NCI-H1048 (cell line): ENCODE measurements around the gene SLC6A12.

Source experiments
- DNase-seq: peaks from one replicate; lab custom pipeline; 2025; lab: John Stamatoyannopoulos, UW

Gene SLC6A12

DNA sequence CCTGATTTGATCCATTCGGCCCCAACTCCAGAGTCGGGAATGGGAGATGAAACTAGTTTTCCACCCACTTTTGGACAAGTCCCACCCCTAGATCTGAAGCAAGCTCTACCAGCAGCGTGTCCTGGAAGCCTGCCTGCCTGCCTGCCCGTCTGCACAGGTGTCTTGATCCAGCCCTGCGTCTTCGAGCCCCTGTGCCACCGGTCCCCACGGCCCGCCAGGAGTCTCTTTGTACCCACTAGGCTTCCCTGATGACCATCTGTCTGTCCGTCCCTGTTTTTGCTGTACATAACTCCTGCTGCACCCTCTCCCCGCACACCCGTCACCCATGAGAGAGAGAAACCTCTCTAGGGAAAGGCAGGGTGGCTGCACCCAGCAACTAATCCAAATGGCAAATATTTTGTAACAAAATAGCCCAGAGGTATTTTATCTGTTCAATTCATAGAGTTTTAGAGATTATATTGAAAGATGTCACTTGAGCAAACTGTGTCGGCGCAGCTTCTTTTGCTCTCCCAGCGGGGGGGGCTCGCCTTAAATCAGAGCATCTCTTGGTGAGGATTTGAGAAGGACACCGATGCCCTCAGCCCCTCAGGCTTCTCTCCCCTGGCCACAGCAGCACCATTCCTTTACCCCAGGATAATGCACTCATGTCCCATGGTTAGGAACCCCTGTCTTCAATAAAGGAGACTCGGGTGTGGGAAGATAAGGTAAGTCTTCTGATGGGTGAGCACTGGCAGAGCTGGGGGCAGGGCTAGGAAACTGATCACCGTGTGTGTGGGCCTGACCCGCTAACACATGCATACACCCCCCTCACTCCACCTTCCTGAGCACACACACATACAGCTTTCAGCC lies 35.8 kb downstream of the SLC6A12 start:
- no peak for DNase-seq

DNA sequence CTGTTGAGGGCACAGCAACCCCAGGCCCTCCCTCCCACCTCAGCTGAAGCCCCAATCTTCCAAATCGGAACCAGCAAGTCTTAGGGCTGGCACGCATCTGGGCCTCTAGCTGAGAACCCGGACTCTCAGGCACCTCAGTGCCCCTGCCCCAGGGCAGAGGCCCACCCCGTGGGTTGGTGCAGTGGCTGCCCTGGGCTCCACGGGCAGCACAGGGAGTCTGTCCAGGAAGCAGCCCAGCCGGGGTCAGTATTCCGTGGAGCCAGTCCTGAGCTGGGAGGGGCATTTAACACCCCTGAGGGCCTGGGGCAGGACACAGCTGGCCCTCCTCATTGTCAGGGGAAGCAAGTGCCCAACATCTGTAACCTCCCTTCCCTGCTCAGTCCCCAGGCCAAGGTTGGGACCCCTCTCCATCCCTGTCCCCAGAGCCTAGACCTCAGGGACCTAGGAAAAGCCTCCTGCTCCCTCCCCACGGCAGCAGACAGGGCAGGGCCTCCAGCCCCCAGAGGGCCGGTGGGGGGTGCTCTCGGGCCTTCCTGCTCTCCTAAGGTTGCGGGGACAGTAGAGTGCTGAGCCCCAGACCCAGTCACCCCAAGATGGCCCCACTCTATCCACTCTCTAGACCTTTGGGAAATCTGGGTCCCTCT lies 36.5 kb downstream of the SLC6A12 start:
- DNase-seq: no peak

DNA sequence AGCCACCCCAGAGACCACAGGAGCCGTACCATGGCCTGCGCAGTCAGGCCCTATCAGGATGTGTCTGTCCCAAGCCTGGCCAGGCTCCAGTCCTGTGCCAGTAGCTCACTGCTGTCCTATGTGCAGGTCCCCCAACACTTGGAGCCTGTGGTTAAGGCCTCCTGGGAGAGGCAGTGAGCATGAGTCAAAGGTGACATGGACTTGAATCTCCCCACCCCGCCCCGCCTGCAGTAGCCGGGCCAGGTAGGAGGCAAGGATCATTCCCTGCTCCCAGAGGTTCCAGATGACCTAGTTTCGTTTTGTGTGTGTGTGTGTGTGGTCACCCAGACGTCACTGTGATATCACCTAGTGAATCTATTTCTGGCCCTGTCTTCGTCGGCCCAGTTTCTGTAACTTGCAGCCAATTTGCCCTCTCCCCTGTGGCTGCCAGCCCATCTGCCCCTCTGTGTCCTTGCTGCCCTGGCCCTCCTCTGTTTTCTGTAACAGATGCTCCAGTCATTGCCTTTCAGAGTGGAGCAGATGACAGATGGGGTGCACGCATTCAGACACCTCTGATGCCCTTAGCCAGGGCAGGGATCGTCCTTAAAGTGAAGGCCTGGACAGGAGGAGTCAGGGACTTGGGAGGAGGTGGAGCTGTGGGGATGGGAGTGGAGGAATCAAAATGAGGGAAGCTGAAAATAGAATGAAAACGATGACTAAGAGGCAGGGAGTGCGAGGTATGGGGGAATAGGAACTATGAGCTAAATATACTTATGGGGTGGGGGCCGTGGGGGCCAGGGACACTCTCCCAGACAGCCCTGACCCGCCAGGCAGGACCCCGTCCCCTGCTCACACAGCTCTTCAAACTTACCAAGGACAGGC lies 37.4 kb downstream of the SLC6A12 start:
- no peak for DNase-seq

DNA sequence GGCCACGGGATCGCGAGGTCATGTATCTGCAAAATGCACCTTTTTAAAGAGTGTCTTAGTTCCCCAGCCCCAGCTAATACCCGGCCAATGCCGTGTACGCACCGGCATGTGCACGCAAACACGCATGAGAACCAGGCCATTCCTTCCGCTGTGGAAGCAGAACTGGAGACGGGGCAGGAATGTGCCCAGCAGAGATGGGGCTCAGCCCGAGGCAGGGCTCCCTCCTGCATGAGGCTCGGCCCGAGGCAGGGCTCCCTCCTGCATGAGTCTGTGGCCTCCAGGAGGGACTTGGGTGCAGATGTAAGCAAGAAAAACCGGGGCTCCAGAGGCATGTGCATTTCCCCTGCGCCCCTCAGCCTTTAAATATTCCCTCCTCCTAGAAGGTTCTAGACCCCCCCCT lies 38.2 kb downstream of the SLC6A12 start:
- no peak for DNase-seq

GRCh38 chr12:175250-175649 lies 38.7 kb downstream of the SLC6A12 start:
- DNase-seq: no peak

- no peak for DNase-seq
These were observed 39.4 kb downstream of the SLC6A12 start for GRCh38 chr12:174596-174995.

DNA sequence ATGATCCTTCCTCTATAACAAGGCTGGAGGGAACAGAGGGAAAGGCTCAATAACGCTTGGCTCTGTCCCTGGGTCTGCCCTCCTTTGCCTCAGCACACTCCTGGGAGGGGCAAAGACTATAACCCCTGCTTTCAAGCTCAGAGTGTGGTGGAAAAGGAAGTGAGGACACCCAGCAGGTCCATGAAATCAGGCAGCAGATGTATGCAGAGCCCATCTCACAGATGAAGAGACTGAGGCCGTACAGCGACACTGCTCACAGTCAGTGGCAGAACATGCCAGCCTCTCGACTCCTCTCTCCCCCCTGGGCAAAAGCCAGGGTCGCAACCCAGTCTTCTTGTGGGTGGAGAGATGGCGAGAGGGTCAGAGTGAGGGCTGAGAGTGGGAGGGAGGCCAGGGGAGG lies 39.8 kb downstream of the SLC6A12 start:
- DNase-seq: no peak

DNA sequence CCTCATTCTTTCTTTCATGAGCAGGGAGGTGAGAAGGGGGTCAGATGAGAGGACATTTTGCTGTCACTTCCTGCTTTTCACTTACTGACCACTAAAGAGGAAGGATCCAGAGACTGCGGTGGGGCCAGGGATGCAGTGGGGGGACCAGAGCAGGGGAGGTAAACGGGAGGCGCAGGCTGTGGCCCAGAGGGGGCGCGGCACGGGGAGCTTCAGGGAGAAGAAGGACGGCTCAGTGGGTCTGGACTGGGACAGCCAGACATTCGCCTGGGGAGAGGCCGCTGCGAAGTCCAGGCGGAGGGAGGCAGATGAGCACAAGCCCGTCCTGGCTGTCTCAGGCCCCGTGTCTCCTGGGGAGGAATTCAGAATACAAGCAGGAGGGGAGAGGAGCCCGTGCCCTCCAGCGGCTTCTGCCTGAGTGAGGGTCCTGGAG lies 41.2 kb downstream of the SLC6A12 start:
- no peak for DNase-seq

GRCh38 chr12:171743-172676 lies 41.9 kb downstream of the SLC6A12 start:
- DNase-seq: no peak

GRCh38 chr12:171276-171675 lies 42.7 kb downstream of the SLC6A12 start:
- DNase-seq: no peak

- no peak for DNase-seq
These were observed 43.4 kb downstream of the SLC6A12 start for GRCh38 chr12:170371-171225.

GRCh38 chr12:169528-170370 lies 44.2 kb downstream of the SLC6A12 start:
- no peak for DNase-seq

- no peak for DNase-seq
These were observed 45.0 kb downstream of the SLC6A12 start for GRCh38 chr12:168763-169525.

DNA sequence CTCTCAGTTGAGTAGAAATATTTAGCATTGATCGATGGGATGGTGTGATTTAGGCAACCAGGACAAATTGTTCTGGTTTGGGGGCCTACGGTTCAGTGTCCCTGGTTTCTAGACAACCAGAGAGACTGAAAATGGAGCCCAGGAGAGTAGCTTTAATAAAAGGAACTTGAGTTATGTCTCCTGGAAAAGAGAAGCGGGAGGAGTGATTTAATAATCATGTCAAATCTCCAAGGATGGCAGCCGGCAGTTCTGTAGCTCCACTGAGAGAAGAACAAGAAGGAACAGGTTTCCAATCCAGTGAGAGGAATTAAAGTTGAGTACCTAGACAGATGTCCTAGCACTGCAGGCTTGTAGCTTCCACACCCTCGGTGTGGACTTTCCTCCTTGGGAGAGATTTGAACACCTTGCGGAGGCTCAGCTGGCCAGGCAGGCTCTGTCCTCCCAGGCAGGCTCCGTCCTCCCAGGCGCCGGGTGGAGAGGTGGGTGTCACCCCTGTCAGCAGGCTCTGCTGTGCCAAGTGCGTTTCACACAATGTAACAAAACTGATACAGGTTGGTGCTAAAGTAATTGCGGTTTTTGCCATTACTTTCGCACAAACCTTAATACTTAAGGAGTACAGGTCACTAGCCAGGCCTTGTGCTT lies 45.9 kb downstream of the SLC6A12 start:
- no peak for DNase-seq

GRCh38 chr12:166425-167075 lies 47.4 kb downstream of the SLC6A12 start:
- DNase-seq: no peak

DNA sequence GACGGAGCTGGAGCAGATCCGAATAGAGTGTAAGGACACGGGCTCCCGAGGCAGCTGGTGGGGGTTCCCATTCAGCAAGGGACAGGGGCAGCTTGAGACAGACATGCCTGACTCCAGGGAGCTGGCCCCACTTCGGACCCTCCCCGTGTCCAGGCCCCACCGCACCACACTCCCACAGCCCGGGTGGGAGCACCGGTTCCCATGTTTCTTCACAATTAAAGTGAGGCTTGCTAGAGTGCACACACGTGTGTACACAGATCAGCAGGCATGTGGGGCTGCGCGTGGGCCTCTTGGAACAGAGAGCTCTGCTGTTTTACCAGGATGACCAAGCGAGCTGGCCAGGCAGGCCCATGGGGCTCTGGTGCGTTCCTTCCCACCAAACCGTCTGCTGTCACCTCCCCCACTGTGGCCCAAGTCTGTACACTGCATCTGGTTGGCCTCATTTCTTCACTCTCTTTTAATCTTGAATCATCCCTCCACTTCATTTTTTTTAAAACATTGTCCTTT lies 48.0 kb downstream of the SLC6A12 start:
- DNase-seq: no peak

DNA sequence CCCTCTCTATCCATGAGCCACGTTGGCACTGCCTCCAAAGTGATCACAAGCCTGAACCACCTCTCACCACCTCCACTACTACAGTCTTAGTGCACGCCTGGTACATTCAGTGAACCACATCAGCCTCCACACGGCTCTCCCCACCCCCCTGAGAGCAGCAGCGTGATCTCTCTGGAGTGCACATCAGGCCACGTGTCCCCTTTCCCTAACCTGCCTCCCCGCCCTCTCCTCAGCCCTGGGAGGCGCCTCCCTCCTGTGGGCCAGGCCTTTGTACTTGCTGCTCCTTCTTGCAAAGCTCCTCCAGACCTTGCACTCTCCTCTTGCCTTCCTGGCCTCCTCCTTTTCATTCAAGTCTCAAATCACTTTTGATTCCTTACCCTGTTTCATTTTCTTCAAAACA lies 49.8 kb downstream of the SLC6A12 start:
- no peak for DNase-seq
